PFSK-1 (cell line): ENCODE measurements around the gene ABCC8.

ENCODE experiments used
- FOXP2 ChIP-seq: optimal IDR thresholded peaks from 2 replicates; pipeline ENCODE3; 2011; ENCODE audit warnings: borderline replicate concordance, control low read depth, inconsistent platforms; ENCODE audit not compliant: insufficient read depth; ENCODE audit errors: extremely low read length, extremely low read depth
- POLR2AphosphoS5 ChIP-seq: IDR thresholded peaks from 2 replicates; pipeline ENCODE4 v1.6.1; 2012; ENCODE audit warnings: low read depth, mild to moderate bottlenecking, control low read depth, low read length, moderate library complexity
- SIN3A ChIP-seq: IDR thresholded peaks from 2 replicates; pipeline ENCODE4 v1.6.1; 2012; ENCODE audit warnings: mild to moderate bottlenecking, low read length, moderate library complexity, borderline replicate concordance; ENCODE audit not compliant: insufficient read depth
- TAF1 ChIP-seq: IDR thresholded peaks from 2 replicates; pipeline ENCODE4 v1.6.1; 2012; ENCODE audit warnings: low read length, control low read depth, borderline replicate concordance; ENCODE audit not compliant: insufficient read depth
- TF ChIP-seq, protein P1 (sequence below), 2 experiments: IDR thresholded peaks; 2 replicates each; pipeline versions ENCODE4 v1.6.1 to v1.8.0; 2011 to 2012; ENCODE audit warnings: low read depth in 2 of 2, low read length in 2 of 2, control low read depth in 1 of 2, inconsistent platforms in 1 of 2, mild to moderate bottlenecking in 1 of 2, moderate library complexity in 1 of 2; ENCODE audit not compliant: insufficient read depth in 1 of 2

Gene ABCC8

DNA sequence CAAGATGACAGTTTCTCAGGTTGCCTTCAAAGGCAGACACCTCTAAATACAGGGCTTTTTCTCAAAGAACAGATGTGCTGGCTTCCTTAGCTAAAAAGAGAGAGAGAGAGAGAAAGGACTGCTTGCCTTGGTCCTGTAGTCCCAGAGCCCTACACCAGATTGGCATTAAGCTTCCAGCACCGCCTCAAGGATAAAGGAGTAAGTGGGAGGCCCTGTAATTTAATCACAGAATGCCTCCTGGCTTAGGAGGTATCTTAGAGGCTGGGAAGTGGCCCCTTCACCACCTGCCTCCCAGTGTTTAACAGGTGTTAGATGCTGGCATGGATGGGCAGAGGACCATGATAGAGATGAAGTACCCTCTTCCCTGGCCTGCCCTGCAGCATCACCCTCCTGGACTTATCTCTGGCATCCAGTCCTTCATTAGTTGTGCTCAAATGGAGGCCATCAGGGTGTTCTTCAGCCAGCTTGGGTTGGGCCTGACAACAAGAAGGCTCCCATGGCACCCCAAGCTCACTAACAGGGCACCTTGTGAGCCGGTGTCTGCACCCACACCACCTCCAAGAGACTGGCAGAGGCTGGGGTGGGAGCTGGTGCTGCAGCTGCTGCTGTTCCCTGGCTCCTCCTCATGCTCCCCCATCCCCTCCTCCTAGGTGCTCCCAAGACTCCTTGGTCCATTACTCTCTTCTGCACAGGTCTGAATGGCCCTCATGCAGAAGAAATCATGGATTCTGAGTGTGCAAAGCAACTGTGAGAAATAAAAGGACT lies 32.5 kb downstream of the ABCC8 start:
- TF ChIP-seq FOXP2 (no peak), POLR2AphosphoS5 (no peak), SIN3A (no peak), TAF1 (no peak)
- TF ChIP-seq, protein P1, sequence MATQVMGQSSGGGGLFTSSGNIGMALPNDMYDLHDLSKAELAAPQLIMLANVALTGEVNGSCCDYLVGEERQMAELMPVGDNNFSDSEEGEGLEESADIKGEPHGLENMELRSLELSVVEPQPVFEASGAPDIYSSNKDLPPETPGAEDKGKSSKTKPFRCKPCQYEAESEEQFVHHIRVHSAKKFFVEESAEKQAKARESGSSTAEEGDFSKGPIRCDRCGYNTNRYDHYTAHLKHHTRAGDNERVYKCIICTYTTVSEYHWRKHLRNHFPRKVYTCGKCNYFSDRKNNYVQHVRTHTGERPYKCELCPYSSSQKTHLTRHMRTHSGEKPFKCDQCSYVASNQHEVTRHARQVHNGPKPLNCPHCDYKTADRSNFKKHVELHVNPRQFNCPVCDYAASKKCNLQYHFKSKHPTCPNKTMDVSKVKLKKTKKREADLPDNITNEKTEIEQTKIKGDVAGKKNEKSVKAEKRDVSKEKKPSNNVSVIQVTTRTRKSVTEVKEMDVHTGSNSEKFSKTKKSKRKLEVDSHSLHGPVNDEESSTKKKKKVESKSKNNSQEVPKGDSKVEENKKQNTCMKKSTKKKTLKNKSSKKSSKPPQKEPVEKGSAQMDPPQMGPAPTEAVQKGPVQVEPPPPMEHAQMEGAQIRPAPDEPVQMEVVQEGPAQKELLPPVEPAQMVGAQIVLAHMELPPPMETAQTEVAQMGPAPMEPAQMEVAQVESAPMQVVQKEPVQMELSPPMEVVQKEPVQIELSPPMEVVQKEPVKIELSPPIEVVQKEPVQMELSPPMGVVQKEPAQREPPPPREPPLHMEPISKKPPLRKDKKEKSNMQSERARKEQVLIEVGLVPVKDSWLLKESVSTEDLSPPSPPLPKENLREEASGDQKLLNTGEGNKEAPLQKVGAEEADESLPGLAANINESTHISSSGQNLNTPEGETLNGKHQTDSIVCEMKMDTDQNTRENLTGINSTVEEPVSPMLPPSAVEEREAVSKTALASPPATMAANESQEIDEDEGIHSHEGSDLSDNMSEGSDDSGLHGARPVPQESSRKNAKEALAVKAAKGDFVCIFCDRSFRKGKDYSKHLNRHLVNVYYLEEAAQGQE (IDR thresholded peaks at IDR 0.05; ENCODE audit: insufficient read depth in 1 of 2, low read depth in 2 of 2, low read length in 2 of 2) = no peak

DNA sequence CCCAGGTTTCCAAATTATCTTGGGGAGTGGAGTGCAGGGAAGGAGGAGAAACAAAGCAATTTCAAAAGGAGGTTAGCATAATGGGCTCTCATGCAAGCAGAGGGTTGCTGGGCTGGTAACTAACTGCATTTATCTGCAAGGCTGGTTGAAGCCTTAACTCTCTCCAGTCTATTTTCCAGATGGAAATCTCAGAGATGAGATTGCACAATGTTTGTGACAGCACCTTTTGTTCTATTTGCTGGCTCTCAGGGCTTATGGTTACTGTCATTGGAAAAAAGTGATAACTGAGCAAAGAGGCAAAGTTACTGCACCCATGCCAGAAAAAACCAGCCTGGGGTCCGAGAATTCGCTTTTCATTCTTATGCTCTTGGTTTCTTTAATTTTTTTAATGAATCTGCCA lies 33.2 kb downstream of the ABCC8 start:
- TF ChIP-seq FOXP2 (no peak), POLR2AphosphoS5 (no peak), SIN3A (no peak)
- TF ChIP-seq, protein P1 (IDR thresholded peaks at IDR 0.05; ENCODE audit: insufficient read depth in 1 of 2, low read depth in 2 of 2, low read length in 2 of 2) = no peak

DNA sequence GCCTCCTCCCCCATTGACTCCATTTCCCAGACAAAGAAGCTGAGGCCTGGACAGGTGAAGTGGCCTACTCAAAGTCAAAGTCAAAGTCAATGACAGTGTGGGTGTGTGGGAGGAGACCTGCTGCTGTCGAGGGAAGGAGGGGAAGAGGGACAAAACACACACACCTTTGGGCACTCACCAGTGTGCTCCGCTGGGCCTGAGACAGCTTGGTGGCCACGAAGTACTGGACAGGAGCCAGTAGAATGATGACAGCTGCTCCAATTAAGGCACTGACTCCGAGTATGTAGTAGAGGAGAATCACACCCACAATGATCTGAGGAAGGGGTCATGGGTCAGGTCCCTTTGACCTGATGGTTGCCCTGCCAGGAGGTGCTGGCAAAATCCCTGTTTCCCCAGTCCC lies 33.6 kb downstream of the ABCC8 start:
- TF ChIP-seq, protein P1 (IDR thresholded peaks at IDR 0.05; ENCODE audit: insufficient read depth in 1 of 2, low read depth in 2 of 2, low read length in 2 of 2) = no peak
- TF ChIP-seq FOXP2 (no peak), POLR2AphosphoS5 (no peak), TAF1 (no peak)

DNA sequence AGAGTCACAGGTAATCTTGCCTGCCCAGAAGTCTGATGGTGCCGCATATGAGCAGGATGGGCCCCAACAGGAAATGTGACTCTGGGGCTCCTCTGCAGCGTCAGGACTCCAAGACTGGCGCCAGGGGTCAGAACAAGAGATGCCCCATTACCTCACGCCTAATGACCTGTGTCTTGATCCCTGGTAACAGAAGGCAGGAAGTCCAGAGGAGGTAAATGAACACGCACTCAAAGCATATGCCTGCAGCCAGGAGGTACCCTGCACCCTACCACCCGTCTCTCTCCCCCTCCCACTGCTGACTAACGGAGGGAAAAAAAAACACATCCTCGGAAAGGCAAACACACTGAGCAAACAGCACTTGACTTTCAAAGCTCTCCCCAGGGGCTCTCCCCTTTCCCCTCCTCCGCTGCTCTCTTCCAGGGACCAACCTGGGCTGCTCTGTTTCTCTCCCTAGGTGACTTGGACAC lies 37.3 kb downstream of the ABCC8 start:
- TF ChIP-seq, protein P1 (IDR thresholded peaks at IDR 0.05; ENCODE audit: insufficient read depth in 1 of 2, low read depth in 2 of 2, low read length in 2 of 2) = no peak
- no peak for TF ChIP-seq POLR2AphosphoS5
- TF ChIP-seq TAF1 = no peak
- TF ChIP-seq SIN3A = no peak
- TF ChIP-seq FOXP2 = no peak

DNA sequence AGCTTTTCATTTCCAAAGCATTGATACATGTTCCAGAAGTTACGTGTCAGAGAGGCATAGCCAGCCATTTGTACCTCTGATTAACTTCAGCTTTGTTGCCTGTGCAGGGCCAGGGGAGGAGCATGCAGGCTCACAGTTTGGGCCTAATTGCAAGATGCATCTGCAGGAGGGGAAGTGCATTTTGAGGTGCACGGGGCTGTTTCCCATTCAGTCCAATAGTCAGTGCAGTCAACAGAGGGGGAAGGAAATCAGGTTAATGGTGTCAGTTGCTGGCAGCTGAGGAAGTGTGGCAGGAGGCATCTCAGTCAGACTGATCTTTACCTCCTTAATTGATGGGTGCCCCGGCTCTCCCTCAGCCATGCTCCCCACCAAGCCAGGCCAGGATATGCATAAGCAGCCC lies 39.3 kb downstream of the ABCC8 start:
- no peak for TF ChIP-seq TAF1
- TF ChIP-seq, protein P1 (IDR thresholded peaks at IDR 0.05; ENCODE audit: insufficient read depth in 1 of 2, low read depth in 2 of 2, low read length in 2 of 2) = no peak
